ENCODE data around the gene OR52R1.

- TF ChIP-seq THAP11 (CRISPR knock-in tag; IDR thresholded peaks at IDR 0.05): no peak
- TF ChIP-seq ELK4 (CRISPR knock-in tag; IDR thresholded peaks at IDR 0.05; ENCODE audit: borderline replicate concordance): no peak
- TF ChIP-seq CTCF (CRISPR knock-in tag; IDR thresholded peaks at IDR 0.05): no peak
- no peak for TF ChIP-seq ZNF577 (CRISPR knock-in tag; IDR thresholded peaks at IDR 0.05; ENCODE audit: borderline replicate concordance, low read depth)
- TF ChIP-seq NKX3-1 (CRISPR knock-in tag; IDR thresholded peaks at IDR 0.05): no peak
Measured at GRCh38 chr11:4763096-4763495, 41.1 kb downstream of the OR52R1 start.
